ENCODE measurements around the gene WWC2. TPM values are rescaled to one million over a fixed set of nuclear protein-coding genes. Genes with fewer than 3 reads are reported as not detected.

WWC2 gene
- total RNA-seq, 4 donors from 2014 or later, result 6.6 to 79.7 (median 9.4) TPM

- Histone ChIP-seq H3K27me3 (no peaks in the 10 kb centered on the region), H3K4me1 (no peaks in the 10 kb centered on the region), H3K27ac (no peak overlapping the region), H3K36me3 (no peaks in the 10 kb centered on the region), H3K4me3 (no peak overlapping the region), H3K9me3 (no peaks in the 10 kb centered on the region)
- DNase-seq, result no peak
- TF ChIP-seq EP300 (IDR thresholded peaks at IDR 0.05; ENCODE audit: low read depth), result no peak
- TF ChIP-seq POLR2A (IDR thresholded peaks at IDR 0.05), result no peak
- TF ChIP-seq POLR2AphosphoS5 (IDR thresholded peaks at IDR 0.05), result no peak
- no peak for TF ChIP-seq CTCF (IDR thresholded peaks at IDR 0.05)
- intact Hi-C loops (cut with DNase I; ENCODE audit: low total_unique reads) (no loop called here), in situ Hi-C loops (cut with MboI; ENCODE audit: low pct_ligation_motif_present in 1 of 4, low pct_unique_long_range_greater_than_20kb in 1 of 4, low sequenced_read_pairs in 3 of 4) (no loop called here)
- 77 to 92% methylated on average over 2 to 4 of the region's 4 CpGs for WGBS, 2 donors (ENCODE audit: low coverage in 1 of 2)
Measured at GRCh38 chr4:183201331-183201730, 102.3 kb downstream of the WWC2 start.

- no peaks in the 10 kb centered on the region for H3K36me3 ChIP-seq
- H3K4me3 ChIP-seq, result no peak overlapping the region
- no peak overlapping the region for H3K27ac ChIP-seq
- TF ChIP-seq CTCF (IDR thresholded peaks at IDR 0.05), result no peak
- no peak for TF ChIP-seq EP300 (IDR thresholded peaks at IDR 0.05; ENCODE audit: low read depth)
- no peak for TF ChIP-seq POLR2AphosphoS5 (IDR thresholded peaks at IDR 0.05)
- TF ChIP-seq POLR2A (IDR thresholded peaks at IDR 0.05), result no peak
- DNase-seq, result no peak
- no peaks in the 10 kb centered on the region for H3K4me1 ChIP-seq
- H3K9me3 ChIP-seq, result no peaks in the 10 kb centered on the region
- in situ Hi-C loops (cut with MboI; ENCODE audit: low pct_ligation_motif_present in 1 of 4, low pct_unique_long_range_greater_than_20kb in 1 of 4, low sequenced_read_pairs in 3 of 4) (no loop called here), intact Hi-C loops (cut with DNase I; ENCODE audit: low total_unique reads) (no loop called here)
- H3K27me3 ChIP-seq, result no peaks in the 10 kb centered on the region
- 89 to 100% methylated on average over 2 of the region's 2 CpGs for WGBS, 2 donors (ENCODE audit: low coverage in 1 of 2)
Measured at GRCh38 chr4:183202523-183202922, 103.5 kb downstream of the WWC2 start.

GRCh38 chr4:183204793-183205192 is 105.7 kb downstream of the WWC2 start:
- no peak for DNase-seq
- Histone ChIP-seq H3K4me3 (no peak overlapping the region), H3K4me1 (no peaks in the 10 kb centered on the region), H3K27ac (no peak overlapping the region), H3K27me3 (no peaks in the 10 kb centered on the region), H3K9me3 (no peaks in the 10 kb centered on the region), H3K36me3 (no peaks in the 10 kb centered on the region)
- WGBS, 2 donors (ENCODE audit: low coverage in 1 of 2), result 90 to 100% methylated on average over 2 of the region's 2 CpGs
- intact Hi-C loops (cut with DNase I; ENCODE audit: low total_unique reads), result no loop called here
- in situ Hi-C loops (cut with MboI; ENCODE audit: low pct_ligation_motif_present in 1 of 4, low pct_unique_long_range_greater_than_20kb in 1 of 4, low sequenced_read_pairs in 3 of 4), result no loop called here
- no peak for TF ChIP-seq EP300 (IDR thresholded peaks at IDR 0.05; ENCODE audit: low read depth)
- TF ChIP-seq CTCF (IDR thresholded peaks at IDR 0.05), result no peak
- TF ChIP-seq POLR2A (IDR thresholded peaks at IDR 0.05), result no peak
- no peak for TF ChIP-seq POLR2AphosphoS5 (IDR thresholded peaks at IDR 0.05)

- TF ChIP-seq CTCF (IDR thresholded peaks at IDR 0.05), result no peak
- no peak for TF ChIP-seq POLR2A (IDR thresholded peaks at IDR 0.05)
- no peak for TF ChIP-seq EP300 (IDR thresholded peaks at IDR 0.05; ENCODE audit: low read depth)
- TF ChIP-seq POLR2AphosphoS5 (IDR thresholded peaks at IDR 0.05), result no peak
- in situ Hi-C loops (cut with MboI; ENCODE audit: low pct_ligation_motif_present in 1 of 4, low pct_unique_long_range_greater_than_20kb in 1 of 4, low sequenced_read_pairs in 3 of 4) (no loop called here), intact Hi-C loops (cut with DNase I; ENCODE audit: low total_unique reads) (no loop called here)
- WGBS, 2 donors (ENCODE audit: low coverage in 1 of 2), result 42 to 69% methylated on average over 1 to 2 of the region's 2 CpGs
- H3K4me3 ChIP-seq, result no peak overlapping the region
- H3K9me3 ChIP-seq, result no peaks in the 10 kb centered on the region
- no peak overlapping the region for H3K27ac ChIP-seq
- no peaks in the 10 kb centered on the region for H3K36me3 ChIP-seq
- H3K4me1 ChIP-seq, result no peaks in the 10 kb centered on the region
- no peaks in the 10 kb centered on the region for H3K27me3 ChIP-seq
- DNase-seq, result no peak
Measured at GRCh38 chr4:183205193-183205592, 106.1 kb downstream of the WWC2 start.
